Endodermal cell (in vitro differentiated cells): ENCODE data around the gene GALNT2. TPM values are rescaled to one million over a fixed set of nuclear protein-coding genes. Genes with fewer than 3 reads are reported as not detected.

Source experiments
- DNase-seq: peaks from one replicate; pipeline ENCODE4 v3.0.0-alpha.2; 2017
- H3K27ac ChIP-seq: 2 replicates; pipeline ENCODE4 v1.5.1; 2013; ENCODE audit warnings: mild to moderate bottlenecking, low read depth, low read length, moderate library complexity
- H3K27me3 ChIP-seq: 2 replicates; pipeline ENCODE4 v1.6.1; 2013; ENCODE audit warnings: mild to moderate bottlenecking, low read length, moderate library complexity; ENCODE audit not compliant: insufficient read depth, control insufficient read depth, poor library complexity, severe bottlenecking
- H3K36me3 ChIP-seq: 2 replicates; pipeline ENCODE4 v1.7.0; 2013; ENCODE audit warnings: mild to moderate bottlenecking, low read length, moderate library complexity; ENCODE audit not compliant: control insufficient read depth, insufficient read depth
- H3K4me1 ChIP-seq: one replicate; pipeline ENCODE4 v1.7.0; 2013; ENCODE audit warnings: low read length; ENCODE audit not compliant: control insufficient read depth, insufficient read depth
- H3K4me3 ChIP-seq: 2 replicates; pipeline ENCODE4 v1.5.1; 2013; ENCODE audit warnings: mild to moderate bottlenecking, low read length, moderate library complexity
- H3K9ac ChIP-seq: 2 replicates; pipeline ENCODE4 v1.6.1; 2013; ENCODE audit warnings: mild to moderate bottlenecking, low read length, moderate library complexity; ENCODE audit not compliant: poor library complexity, severe bottlenecking; ENCODE audit errors: extremely low read depth
- H3K9me3 ChIP-seq: 2 replicates; pipeline ENCODE4 v1.6.1; 2013; ENCODE audit warnings: mild to moderate bottlenecking, low read length, moderate library complexity; ENCODE audit not compliant: control insufficient read depth
- H3K27ac Mint-ChIP-seq: 2 replicates; pipeline ENCODE4 v1.8.0; 2020; ENCODE audit warnings: mixed read lengths
- H3K27me3 Mint-ChIP-seq: 2 replicates; pipeline ENCODE4 v1.8.0; 2021; ENCODE audit warnings: mild to moderate bottlenecking, mixed read lengths; ENCODE audit not compliant: insufficient read depth
- H3K36me3 Mint-ChIP-seq: 2 replicates; pipeline ENCODE4 v1.8.0; 2020; ENCODE audit warnings: low read depth, mixed read lengths
- H3K4me1 Mint-ChIP-seq: 2 replicates; pipeline ENCODE4 v1.8.0; 2020; ENCODE audit warnings: mixed read lengths
- H3K4me3 Mint-ChIP-seq: 2 replicates; pipeline ENCODE4 v1.8.0; 2020; ENCODE audit warnings: mild to moderate bottlenecking, moderate library complexity, mixed read lengths
- H3K9me3 Mint-ChIP-seq: 2 replicates; pipeline ENCODE4 v1.8.0; 2020; ENCODE audit warnings: mild to moderate bottlenecking, mixed read lengths
- WGBS, 2 experiments: methylation state at CpG; one replicate each; pipeline versions ENCODE4 v1.1.5 to v1.1.7; 2013; ENCODE audit warnings: missing lambda C conversion rate in 2 of 2, mixed read lengths in 1 of 2; ENCODE audit not compliant: insufficient coverage in 1 of 2, insufficient read length in 1 of 2; 5-methylcytosine and 5-hydroxymethylcytosine counted together
- total RNA-seq, 2 donors: library from RNA; stranded (reverse); fragmentation: NEBNext Ultra II Directional in 1 of 2; extraction: Animal tissue kit (Norgen Biotek cat#: 25700) in 1 of 2; gene quantifications; 2 replicates in 1 of 2; 3 replicates in 1 of 2; pipeline ENCODE4 v1.2.1, GENCODE V29; 2021
- TF ChIP-seq, protein P1 (sequence below): fragments of 200-600 bp; sonication (generic); conservative IDR thresholded peaks from 2 replicates; pipeline ENCODE4 v1.5.0; 2021; ENCODE audit warnings: antibody characterized with exemption, mild to moderate bottlenecking

The GALNT2 gene
- total RNA-seq, 2 donors from 2014 or later = 41.6 to 63.5 TPM

DNA sequence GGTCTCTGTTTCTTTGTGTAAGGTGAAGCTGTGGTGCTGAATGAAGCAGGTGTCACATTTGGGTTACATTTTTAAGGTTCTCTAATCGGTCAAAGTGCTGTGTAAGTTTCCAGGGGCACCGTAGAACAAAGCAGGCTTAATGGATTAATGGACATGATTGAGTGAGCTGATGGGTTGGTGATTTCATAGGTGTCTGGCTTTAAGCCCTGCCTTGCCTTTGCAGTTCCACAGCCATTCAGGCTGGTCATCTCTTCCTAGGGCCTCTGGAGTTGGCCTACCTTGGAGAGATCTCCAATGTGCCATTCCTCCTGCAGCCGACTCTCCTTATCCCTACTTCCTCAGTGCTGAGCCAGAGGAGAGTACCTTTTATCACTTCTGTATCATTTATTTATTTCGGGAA lies 15.2 kb downstream of the GALNT2 start:
- peak overlapping the region; percentile 64 for H3K27ac Mint-ChIP-seq
- no peaks in the 10 kb centered on the region for H3K27me3 Mint-ChIP-seq
- no peak overlapping the region for H3K4me3 ChIP-seq
- peaks cover 6% of the 10 kb centered on the region for H3K9me3 ChIP-seq
- TF ChIP-seq, protein P1, sequence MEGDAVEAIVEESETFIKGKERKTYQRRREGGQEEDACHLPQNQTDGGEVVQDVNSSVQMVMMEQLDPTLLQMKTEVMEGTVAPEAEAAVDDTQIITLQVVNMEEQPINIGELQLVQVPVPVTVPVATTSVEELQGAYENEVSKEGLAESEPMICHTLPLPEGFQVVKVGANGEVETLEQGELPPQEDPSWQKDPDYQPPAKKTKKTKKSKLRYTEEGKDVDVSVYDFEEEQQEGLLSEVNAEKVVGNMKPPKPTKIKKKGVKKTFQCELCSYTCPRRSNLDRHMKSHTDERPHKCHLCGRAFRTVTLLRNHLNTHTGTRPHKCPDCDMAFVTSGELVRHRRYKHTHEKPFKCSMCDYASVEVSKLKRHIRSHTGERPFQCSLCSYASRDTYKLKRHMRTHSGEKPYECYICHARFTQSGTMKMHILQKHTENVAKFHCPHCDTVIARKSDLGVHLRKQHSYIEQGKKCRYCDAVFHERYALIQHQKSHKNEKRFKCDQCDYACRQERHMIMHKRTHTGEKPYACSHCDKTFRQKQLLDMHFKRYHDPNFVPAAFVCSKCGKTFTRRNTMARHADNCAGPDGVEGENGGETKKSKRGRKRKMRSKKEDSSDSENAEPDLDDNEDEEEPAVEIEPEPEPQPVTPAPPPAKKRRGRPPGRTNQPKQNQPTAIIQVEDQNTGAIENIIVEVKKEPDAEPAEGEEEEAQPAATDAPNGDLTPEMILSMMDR = no peak
- peaks cover 18% of the 10 kb centered on the region for H3K4me1 Mint-ChIP-seq
- H3K9me3 Mint-ChIP-seq = peaks cover 11% of the 10 kb centered on the region
- no peaks in the 10 kb centered on the region for H3K27me3 ChIP-seq
- H3K27ac ChIP-seq = no peak overlapping the region
- WGBS, 2 experiments = 95 to 97% methylated on average over 4 of the region's 4 CpGs
- no peak overlapping the region for H3K9ac ChIP-seq
- peaks cover 3% of the 10 kb centered on the region for H3K36me3 Mint-ChIP-seq
- H3K4me1 ChIP-seq = no peaks in the 10 kb centered on the region
- no peaks in the 10 kb centered on the region for H3K36me3 ChIP-seq
- H3K4me3 Mint-ChIP-seq = no peak overlapping the region
- DNase-seq = no peak

- TF ChIP-seq, protein P1 = no peak
- Histone ChIP-seq H3K36me3 (no peaks in the 10 kb centered on the region), H3K27me3 (no peaks in the 10 kb centered on the region), H3K4me3 (no peak overlapping the region), H3K4me1 (no peaks in the 10 kb centered on the region), H3K9ac (no peak overlapping the region), H3K9me3 (peaks cover 6% of the 10 kb centered on the region), H3K27ac (no peak overlapping the region)
- H3K9me3 Mint-ChIP-seq = peaks cover 11% of the 10 kb centered on the region
- no peak overlapping the region for H3K4me3 Mint-ChIP-seq
- H3K36me3 Mint-ChIP-seq = peaks cover 3% of the 10 kb centered on the region
- 96 to 100% methylated on average over 5 to 9 of the region's 9 CpGs for WGBS, 2 experiments
- DNase-seq = no peak
- H3K4me1 Mint-ChIP-seq = peaks cover 18% of the 10 kb centered on the region
- no peaks in the 10 kb centered on the region for H3K27me3 Mint-ChIP-seq
- no peak overlapping the region for H3K27ac Mint-ChIP-seq
Measured at GRCh38 chr1:230083053-230083452, 16.0 kb downstream of the GALNT2 start.

DNA sequence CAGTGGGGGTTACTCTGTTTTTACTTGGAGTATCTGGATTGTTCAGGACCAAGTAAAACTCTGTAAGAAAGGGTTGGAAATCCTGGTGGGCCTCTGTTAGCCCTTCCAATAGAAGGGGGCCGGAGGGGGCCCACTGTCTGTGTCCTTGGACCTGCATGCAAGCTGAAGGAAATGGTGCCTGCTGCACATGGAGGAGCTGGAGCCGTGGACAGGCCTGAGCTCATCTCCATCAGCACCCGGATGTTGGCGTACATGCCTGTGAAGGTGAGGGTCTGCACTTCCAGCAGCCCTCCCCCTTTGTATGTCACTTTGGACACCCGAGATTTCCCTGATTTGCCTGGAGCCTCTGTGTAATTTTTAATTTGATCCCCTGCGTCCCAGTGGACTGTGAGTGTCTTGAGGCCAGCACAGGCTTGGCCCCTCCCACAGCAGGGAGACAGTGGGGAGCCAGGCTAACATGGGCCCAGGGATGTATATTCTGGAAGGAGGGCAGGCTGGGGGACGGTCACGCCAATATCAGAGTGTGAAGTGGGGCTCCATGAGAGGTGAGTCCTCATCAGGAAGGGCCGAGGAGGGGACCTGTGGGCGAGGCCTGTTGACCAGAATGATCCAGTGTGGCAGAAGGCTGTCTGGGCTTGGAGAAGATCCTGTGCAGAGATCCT lies 16.8 kb downstream of the GALNT2 start:
- no peaks in the 10 kb centered on the region for H3K36me3 ChIP-seq
- H3K4me1 ChIP-seq = no peaks in the 10 kb centered on the region
- Mint-ChIP-seq H3K4me1 (peaks cover 18% of the 10 kb centered on the region), H3K27ac (peak overlapping the region; percentile 10), H3K27me3 (no peaks in the 10 kb centered on the region), H3K4me3 (no peak overlapping the region), H3K36me3 (peaks cover 3% of the 10 kb centered on the region), H3K9me3 (peaks cover 11% of the 10 kb centered on the region)
- no peak overlapping the region for H3K4me3 ChIP-seq
- TF ChIP-seq, protein P1 = no peak
- no peaks in the 10 kb centered on the region for H3K27me3 ChIP-seq
- peaks cover 6% of the 10 kb centered on the region for H3K9me3 ChIP-seq
- H3K9ac ChIP-seq = no peak overlapping the region
- H3K27ac ChIP-seq = no peak overlapping the region
- DNase-seq = peak; percentile 51
- WGBS, 2 experiments = 92 to 94% methylated on average over 8 to 10 of the region's 10 CpGs
